GM19328 (cell line): ENCODE results near the gene RBFOX2.

Experiments
- ATAC-seq: cut with Tn5 transposase; IDR thresholded peaks from one replicate; pipeline ENCODE4 v1.9.1; 2021; ENCODE audit warnings: mild to moderate bottlenecking, moderate library complexity; ENCODE audit not compliant: unreplicated experiment

Gene RBFOX2

GRCh38 chr22:35873426-35873825 is 155.2 kb downstream of the RBFOX2 start:
- no peak for ATAC-seq

DNA sequence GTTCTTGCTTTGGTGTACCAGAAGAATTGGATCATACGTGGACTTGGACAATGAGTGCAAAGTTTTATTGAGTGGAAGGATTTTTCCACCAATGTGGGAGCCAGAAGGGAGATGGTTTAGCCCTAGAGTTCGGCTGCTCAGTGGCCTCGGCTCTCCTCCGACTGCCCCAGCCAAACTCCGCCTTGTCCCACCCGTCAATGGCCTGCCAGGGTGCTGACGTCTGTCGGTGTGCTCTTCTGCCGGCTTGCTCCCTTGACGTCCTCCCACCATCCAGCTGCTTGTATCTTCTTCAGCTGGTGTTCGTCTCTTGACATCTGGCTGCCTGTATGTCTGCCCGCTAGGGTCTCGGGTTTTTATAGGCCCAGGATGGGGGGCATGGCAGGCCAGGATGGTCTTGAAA is 156.2 kb downstream of the RBFOX2 start:
- no peak for ATAC-seq

GRCh38 chr22:35870517-35871293 is 157.9 kb downstream of the RBFOX2 start:
- no peak for ATAC-seq

DNA sequence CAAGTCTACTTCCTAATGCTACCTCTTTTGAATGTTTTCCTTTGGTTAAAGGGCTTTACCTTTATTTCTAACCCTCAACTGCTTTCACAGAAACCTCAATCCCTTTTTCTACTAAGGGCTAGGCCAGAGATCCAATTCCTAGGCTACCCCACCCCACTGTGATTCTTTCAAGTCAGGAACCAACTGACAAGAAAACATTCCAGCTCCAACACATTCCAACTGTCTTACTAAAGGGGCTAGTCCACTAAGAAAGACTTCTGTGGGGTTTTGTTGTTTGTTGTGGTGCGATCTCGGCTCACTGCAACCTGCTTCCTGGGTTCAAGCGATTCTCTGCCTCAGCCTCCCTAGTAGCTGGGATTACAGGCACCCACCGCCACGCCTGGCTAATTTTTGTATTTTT is 159.7 kb downstream of the RBFOX2 start:
- ATAC-seq: no peak

- ATAC-seq: no peak
Observed at GRCh38 chr22:35866651-35867050, 162.0 kb downstream of the RBFOX2 start.

GRCh38 chr22:35864545-35865165 is 164.0 kb downstream of the RBFOX2 start:
- no peak for ATAC-seq

DNA sequence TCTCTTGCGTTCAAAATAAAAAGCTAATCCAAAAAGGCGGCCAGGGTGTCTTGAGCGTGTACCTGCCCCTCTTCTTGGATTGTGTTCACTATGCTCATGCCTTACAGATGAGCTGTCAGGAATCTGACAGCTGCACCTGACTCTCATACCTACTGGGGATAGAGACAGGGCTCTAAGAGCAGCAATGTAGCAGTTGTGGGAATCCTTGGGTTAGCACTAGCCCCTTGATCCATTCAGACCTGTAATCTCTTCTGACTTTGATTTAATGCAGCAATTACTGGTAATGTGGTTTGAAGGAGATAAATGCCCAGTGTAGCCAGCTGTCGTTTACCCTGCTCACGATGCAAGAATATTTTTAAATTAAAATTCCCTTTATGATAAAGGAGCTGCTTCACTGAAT is 165.2 kb downstream of the RBFOX2 start:
- no peak for ATAC-seq

GRCh38 chr22:35862697-35863096 is 165.9 kb downstream of the RBFOX2 start:
- ATAC-seq: no peak

DNA sequence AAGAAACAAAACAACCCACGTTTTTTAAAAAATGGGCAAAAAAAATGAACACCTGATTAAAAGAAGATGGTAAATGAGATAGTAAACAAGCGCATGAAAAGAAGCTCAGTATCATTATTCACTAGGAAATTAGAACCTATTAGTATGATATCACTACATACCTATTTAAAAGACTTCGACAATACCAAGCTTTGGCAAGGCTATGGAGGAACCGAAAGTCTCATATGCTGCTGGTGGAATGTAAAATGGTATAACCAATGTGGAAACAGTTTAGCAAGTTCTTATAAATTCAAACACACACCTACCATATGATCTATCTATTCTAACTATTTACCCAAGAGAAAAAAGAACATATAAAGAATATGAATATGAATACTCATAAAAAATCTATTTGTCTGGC is 167.2 kb downstream of the RBFOX2 start:
- no peak for ATAC-seq

DNA sequence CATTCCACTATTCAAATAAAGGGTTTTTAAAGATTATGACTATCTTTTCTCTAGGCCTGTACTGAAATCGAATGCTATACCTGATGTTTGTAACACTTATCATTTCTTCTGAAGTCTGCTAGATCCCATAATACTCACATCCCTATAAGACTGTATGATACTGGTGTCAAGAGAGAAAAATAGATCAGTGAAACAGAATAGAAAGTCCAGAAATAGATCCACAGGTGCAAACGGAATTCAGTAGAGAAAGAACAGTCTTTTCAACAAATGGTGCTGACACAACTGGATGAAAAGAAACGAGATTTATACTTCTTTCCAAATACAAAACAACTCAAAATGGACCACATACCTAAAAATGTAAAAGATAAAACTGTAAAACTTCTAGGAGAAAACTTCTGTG is 167.8 kb downstream of the RBFOX2 start:
- ATAC-seq: no peak

DNA sequence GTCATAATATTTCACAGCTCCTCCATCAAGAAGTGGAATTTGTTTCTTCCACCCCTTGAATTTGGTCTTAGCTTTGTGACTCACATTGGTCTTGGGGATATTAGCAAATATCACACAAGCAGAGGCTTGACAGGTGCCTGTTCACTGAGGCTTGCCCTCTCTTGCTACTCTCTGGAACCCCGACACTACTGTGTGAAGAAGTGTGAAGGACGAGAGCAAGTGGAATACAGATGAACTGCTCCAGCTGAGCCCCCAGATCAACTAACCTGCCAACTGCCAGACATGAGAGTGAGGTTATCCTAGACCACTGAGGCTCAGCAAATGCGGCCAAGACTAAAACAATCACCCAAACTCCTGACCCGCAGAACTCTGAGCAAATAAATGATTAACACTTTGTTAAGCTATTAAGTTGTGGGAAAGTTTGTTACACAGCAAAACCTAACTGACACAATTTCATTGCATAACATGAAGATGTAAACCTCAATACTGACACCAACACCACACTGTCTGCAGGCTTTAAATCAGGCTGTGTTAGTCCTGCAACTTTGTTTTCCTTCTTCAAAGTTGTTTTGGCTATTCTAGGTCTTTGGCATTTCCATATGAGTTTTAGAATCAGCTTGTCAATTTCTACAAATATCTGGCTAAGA is 168.4 kb downstream of the RBFOX2 start:
- no peak for ATAC-seq

DNA sequence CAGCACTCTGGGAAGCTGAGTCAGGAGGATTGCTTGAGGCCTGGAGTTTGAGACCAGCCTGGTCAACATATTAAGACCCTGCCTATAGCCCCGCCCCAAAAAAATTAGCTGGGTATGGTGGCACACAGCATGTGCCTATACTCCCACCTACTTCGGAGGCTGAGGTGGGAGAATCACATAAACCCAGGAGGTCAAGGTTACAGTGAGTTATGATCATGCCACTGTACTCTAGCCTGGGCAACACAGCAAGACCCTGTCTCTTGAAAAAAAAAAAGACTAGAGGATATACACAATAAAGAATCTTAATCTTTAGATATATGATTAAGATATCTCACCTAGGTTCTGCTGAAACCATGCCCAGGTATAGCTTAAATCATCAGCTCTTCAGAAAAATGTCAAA is 174.3 kb downstream of the RBFOX2 start:
- ATAC-seq: no peak

DNA sequence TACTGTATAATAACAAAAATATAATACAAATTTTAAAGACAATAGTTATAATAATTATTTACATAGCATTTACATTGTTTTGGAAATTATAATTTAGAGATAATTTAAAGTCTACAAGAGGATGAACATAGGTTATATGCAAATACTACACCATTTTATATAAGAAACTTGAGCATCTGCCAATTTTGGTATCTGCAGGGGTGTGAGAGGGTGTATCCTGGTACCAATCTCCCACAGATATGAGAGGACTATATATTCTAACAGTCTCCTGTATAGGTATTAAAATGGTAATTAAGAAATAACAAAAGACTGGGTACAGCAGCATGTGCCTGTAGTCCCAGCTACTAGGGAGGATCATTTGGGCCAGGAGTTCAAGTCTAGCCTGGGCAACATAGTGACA is 176.5 kb downstream of the RBFOX2 start:
- ATAC-seq: no peak

DNA sequence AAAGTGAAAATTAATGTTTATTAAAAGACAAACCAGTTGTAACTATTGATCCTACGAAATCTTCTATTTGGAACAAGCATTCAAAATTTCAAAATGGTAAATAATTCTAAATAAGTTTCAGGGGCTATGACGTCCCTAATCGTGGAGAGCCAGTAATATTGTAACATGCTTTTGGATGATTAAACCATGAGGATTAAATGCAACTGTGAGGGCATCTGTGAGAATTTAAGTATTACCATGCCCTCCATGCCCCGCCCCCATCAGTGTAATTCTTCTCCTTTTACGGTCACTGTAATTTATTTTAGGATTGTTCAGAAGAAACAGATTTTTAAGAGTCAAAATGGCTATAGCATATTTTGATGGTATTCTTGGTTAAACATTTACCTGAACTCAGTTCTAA is 177.8 kb downstream of the RBFOX2 start:
- ATAC-seq: no peak

DNA sequence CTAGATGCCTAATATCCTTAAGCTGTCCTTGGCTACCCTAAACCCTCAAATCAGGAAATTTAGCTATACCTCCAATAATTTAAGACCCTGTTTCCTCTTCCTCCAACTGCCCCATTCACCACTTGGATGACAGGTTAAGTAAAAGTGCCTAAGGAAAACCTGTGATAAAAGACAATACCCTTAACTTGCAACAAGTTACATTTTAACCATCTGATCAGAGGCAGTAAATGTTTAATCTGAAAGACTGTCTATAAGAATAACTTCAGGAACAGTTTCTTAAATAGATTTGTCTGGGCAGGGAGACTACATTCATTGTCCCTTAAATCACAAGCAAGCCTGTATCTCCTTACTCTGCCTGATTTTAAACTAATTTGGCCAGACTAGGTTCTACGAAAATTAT is 181.8 kb downstream of the RBFOX2 start:
- ATAC-seq: no peak

GRCh38 chr22:35844886-35845285 is 183.7 kb downstream of the RBFOX2 start:
- no peak for ATAC-seq

- no peak for ATAC-seq
Observed at GRCh38 chr22:35842954-35843353, 185.7 kb downstream of the RBFOX2 start.

GRCh38 chr22:35842519-35842913 is 186.1 kb downstream of the RBFOX2 start:
- ATAC-seq: no peak

GRCh38 chr22:35841907-35842518 is 186.6 kb downstream of the RBFOX2 start:
- no peak for ATAC-seq

- no peak for ATAC-seq
Observed at GRCh38 chr22:35840302-35840739, 188.3 kb downstream of the RBFOX2 start.

GRCh38 chr22:35839841-35840301 is 188.8 kb downstream of the RBFOX2 start:
- no peak for ATAC-seq
